HepG2 (cell line): ENCODE data around the gene FBXO7. TPM values are rescaled to one million over a fixed set of nuclear protein-coding genes. Genes with fewer than 3 reads are reported as not detected.

Source experiments
- CREBL2 ChIP-seq: sonication (generic); formaldehyde crosslinking; IDR thresholded peaks from 2 replicates; pipeline ENCODE4 v1.8.1; 2023; ENCODE audit warnings: missing genetic modification reagents, mild to moderate bottlenecking, borderline replicate concordance
- DMTF1 ChIP-seq: sonication (generic); formaldehyde crosslinking; IDR thresholded peaks from 2 replicates; pipeline ENCODE4 v1.4.0; 2020; ENCODE audit warnings: mild to moderate bottlenecking, missing genetic modification reagents
- GMEB1 ChIP-seq: sonication (generic); formaldehyde crosslinking; IDR thresholded peaks from 2 replicates; pipeline ENCODE4 v1.5.1; 2020; ENCODE audit warnings: missing genetic modification reagents, mild to moderate bottlenecking, borderline replicate concordance
- HNF1B ChIP-seq: sonication (generic); formaldehyde crosslinking; IDR thresholded peaks from 2 replicates; pipeline ENCODE4 v1.5.1; 2020; ENCODE audit warnings: mild to moderate bottlenecking, moderate library complexity, missing genetic modification reagents
- HOXA5 ChIP-seq: sonication (generic); formaldehyde crosslinking; IDR thresholded peaks from 2 replicates; pipeline ENCODE4 v1.4.0; 2020; ENCODE audit warnings: missing genetic modification reagents
- HOXA7 ChIP-seq: sonication (generic); formaldehyde crosslinking; IDR thresholded peaks from 2 replicates; pipeline ENCODE4 v1.8.1; 2022; ENCODE audit warnings: mild to moderate bottlenecking, missing genetic modification reagents, moderate library complexity
- IKZF4 ChIP-seq: sonication (generic); formaldehyde crosslinking; IDR thresholded peaks from 2 replicates; pipeline ENCODE4 v1.5.1; 2020; ENCODE audit warnings: borderline replicate concordance, mild to moderate bottlenecking, low read depth, missing genetic modification reagents; ENCODE audit errors: not compliant biosample characterization
- ISX ChIP-seq: sonication (generic); formaldehyde crosslinking; conservative IDR thresholded peaks from 2 replicates; pipeline ENCODE4 v1.5.0; 2020; ENCODE audit warnings: missing genetic modification reagents
- PHB2 ChIP-seq: fragments of 450-650 bp; IDR thresholded peaks from 2 replicates; pipeline ENCODE4 v1.6.1; 2018; ENCODE audit not compliant: partially characterized antibody
- RBM22 ChIP-seq: fragments of 200-400 bp; formaldehyde crosslinking; optimal IDR thresholded peaks from 2 replicates; pipeline ENCODE3; 2017; ENCODE audit warnings: mild to moderate bottlenecking, low read length, moderate library complexity
- RORA ChIP-seq: sonication (generic); formaldehyde crosslinking; IDR thresholded peaks from 2 replicates; pipeline ENCODE4 v1.5.0; 2020; ENCODE audit warnings: mild to moderate bottlenecking, missing genetic modification reagents, moderate library complexity
- TIGD3 ChIP-seq: sonication (generic); formaldehyde crosslinking; IDR thresholded peaks from 2 replicates; pipeline ENCODE4 v1.5.1; 2020; ENCODE audit warnings: mild to moderate bottlenecking, missing genetic modification reagents, borderline replicate concordance
- ZNF124 ChIP-seq: sonication (generic); formaldehyde crosslinking; IDR thresholded peaks from 2 replicates; pipeline ENCODE4 v1.4.0; 2020; ENCODE audit warnings: missing genetic modification reagents
- ZNF276 ChIP-seq: sonication (generic); formaldehyde crosslinking; IDR thresholded peaks from 2 replicates; pipeline ENCODE4 v1.4.0; 2020; ENCODE audit warnings: mild to moderate bottlenecking, low read depth, missing genetic modification reagents
- ZNF350 ChIP-seq: sonication (generic); formaldehyde crosslinking; IDR thresholded peaks from 2 replicates; pipeline ENCODE4 v1.4.0; 2020; ENCODE audit warnings: mild to moderate bottlenecking, low read depth, missing genetic modification reagents, borderline replicate concordance
- ZNF550 ChIP-seq: sonication (generic); formaldehyde crosslinking; IDR thresholded peaks from 2 replicates; pipeline ENCODE4 v1.4.0; 2020; ENCODE audit warnings: mild to moderate bottlenecking, missing genetic modification reagents, borderline replicate concordance
- ZNF713 ChIP-seq: sonication (generic); formaldehyde crosslinking; IDR thresholded peaks from 2 replicates; pipeline ENCODE4 v1.4.0; 2020; ENCODE audit warnings: mild to moderate bottlenecking, missing genetic modification reagents
- polyA plus RNA-seq, 8 experiments: library from polyadenylated mRNA; depleted of rRNA in 3 of 8; stranded (reverse) in 7 of 8; unstranded in 1 of 8; fragments of >200 nt; fragmentation: Illumina TruSeq in 4 of 8; extraction: Trizol in 4 of 8; gene quantifications; 2 replicates each; pipeline versions ENCODE4 v1.2.1 to v1.2.3, GENCODE V29; 2011 to 2016; ENCODE audit warnings: low read depth in 4 of 8, missing spikeins in 1 of 8, mixed read lengths in 1 of 8; ENCODE audit not compliant: insufficient read depth in 1 of 8
- total RNA-seq, 5 experiments: library from RNA; depleted of rRNA; stranded (reverse); fragments of >200 nt; fragmentation: Illumina TruSeq; extraction: Trizol; gene quantifications; 2 replicates each; pipeline ENCODE4 v1.2.3, GENCODE V29; 2016; ENCODE audit warnings: low read depth in 1 of 5

FBXO7 gene
- total and polyA plus RNA-seq, 2 of the 13 experiments (the other 11 are each of a cell fraction or from before 2014, with no cell fraction given) = 105 to 172 TPM

- peak; percentile 48 for TF ChIP-seq HNF1B (CRISPR knock-in tag)
- TF ChIP-seq PHB2 = no peak
- TF ChIP-seq GMEB1 = peak; percentile 32; the same call in 1 of the 2 replicates
- TF ChIP-seq ZNF124 (CRISPR knock-in tag) = peak; percentile 37; the same call in 1 of the 2 replicates
- TF ChIP-seq ZNF550 (CRISPR knock-in tag) = no peak
- no peak for TF ChIP-seq DMTF1 (CRISPR knock-in tag)
- no peak for TF ChIP-seq IKZF4 (CRISPR knock-in tag)
- TF ChIP-seq ZNF350 = peak; percentile 62; the same call in 1 of the 2 replicates
- no peak; the same call in 1 of the 2 replicates for TF ChIP-seq ISX (CRISPR knock-in tag)
- TF ChIP-seq RORA (CRISPR knock-in tag) = no peak
- 0 out of 2 replicates have a peak, but pooled peaks have one; percentile 55 for TF ChIP-seq TIGD3 (CRISPR knock-in tag)
- no peak for TF ChIP-seq CREBL2 (CRISPR knock-in tag)
- TF ChIP-seq HOXA5 (CRISPR knock-in tag) = peak; percentile 78; the same call in 1 of the 2 replicates
- TF ChIP-seq HOXA7 (CRISPR knock-in tag) = no peak
- no peak for TF ChIP-seq RBM22
- 0 out of 2 replicates have a peak, but pooled peaks have one; percentile 70 for TF ChIP-seq ZNF276 (CRISPR knock-in tag)
- TF ChIP-seq ZNF713 (CRISPR knock-in tag) = no peak
These were observed 54.7 kb downstream of the FBXO7 start (continued) for GRCh38 chr22:32528984-32529982.
